ENCODE measurements around the gene PEDS1. TPM values are rescaled to one million over a fixed set of nuclear protein-coding genes. Genes with fewer than 3 reads are reported as not detected.

Gene PEDS1
- total RNA-seq, 1 donor from 2014 or later = 30.3 TPM

DNA sequence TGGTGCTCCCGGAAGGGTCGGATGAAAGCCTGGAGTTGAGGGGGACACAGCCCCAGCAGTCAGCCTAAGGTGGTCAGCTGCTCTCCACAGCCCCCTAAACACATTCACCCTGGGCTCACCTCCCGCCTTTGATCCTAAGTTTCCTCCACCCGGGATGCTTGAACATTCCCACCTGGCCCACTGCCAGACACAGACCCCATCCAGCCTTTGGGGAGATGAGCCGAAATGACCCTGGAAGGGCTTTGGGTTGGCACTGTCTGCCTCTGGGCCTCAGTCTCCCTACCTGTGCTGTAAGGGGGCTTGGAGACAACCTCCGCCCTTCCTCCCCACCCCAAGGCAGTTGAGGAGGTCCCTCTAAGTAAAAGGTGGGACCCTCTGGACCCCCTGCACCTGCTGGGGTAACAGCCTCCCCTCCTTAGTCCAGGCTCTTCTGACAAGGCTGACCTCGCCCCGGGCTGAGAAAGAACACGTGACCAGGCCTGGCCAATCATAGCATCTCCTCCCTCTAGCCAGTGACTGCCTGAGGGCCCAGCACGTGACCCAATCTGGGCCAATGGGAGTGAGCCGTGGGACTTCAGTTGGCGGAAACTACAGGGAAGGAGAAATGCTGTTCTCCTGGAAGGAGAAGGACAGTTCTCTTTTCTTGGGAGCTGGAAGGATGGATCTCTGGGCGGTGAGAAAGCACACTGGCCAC is 23.7 kb downstream of the PEDS1 start:
- no peaks in the 10 kb centered on the region for H3K27me3 Mint-ChIP-seq (ENCODE audit: low read depth)
- H3K9me3 Mint-ChIP-seq = no peaks in the 10 kb centered on the region
- H3K4me1 Mint-ChIP-seq = peaks cover 7% of the 10 kb centered on the region
- TF ChIP-seq, protein P1, sequence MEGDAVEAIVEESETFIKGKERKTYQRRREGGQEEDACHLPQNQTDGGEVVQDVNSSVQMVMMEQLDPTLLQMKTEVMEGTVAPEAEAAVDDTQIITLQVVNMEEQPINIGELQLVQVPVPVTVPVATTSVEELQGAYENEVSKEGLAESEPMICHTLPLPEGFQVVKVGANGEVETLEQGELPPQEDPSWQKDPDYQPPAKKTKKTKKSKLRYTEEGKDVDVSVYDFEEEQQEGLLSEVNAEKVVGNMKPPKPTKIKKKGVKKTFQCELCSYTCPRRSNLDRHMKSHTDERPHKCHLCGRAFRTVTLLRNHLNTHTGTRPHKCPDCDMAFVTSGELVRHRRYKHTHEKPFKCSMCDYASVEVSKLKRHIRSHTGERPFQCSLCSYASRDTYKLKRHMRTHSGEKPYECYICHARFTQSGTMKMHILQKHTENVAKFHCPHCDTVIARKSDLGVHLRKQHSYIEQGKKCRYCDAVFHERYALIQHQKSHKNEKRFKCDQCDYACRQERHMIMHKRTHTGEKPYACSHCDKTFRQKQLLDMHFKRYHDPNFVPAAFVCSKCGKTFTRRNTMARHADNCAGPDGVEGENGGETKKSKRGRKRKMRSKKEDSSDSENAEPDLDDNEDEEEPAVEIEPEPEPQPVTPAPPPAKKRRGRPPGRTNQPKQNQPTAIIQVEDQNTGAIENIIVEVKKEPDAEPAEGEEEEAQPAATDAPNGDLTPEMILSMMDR (IDR thresholded peaks at IDR 0.05; ENCODE audit: unreplicated experiment) = no peak
- peaks cover 37% of the 10 kb centered on the region for H3K36me3 Mint-ChIP-seq
- no peak overlapping the region for H3K4me3 Mint-ChIP-seq
- H3K27ac Mint-ChIP-seq = no peak overlapping the region
- no peak for DNase-seq (ENCODE audit: low spot score in 2 of 2, unreplicated experiment in 2 of 2)

DNA sequence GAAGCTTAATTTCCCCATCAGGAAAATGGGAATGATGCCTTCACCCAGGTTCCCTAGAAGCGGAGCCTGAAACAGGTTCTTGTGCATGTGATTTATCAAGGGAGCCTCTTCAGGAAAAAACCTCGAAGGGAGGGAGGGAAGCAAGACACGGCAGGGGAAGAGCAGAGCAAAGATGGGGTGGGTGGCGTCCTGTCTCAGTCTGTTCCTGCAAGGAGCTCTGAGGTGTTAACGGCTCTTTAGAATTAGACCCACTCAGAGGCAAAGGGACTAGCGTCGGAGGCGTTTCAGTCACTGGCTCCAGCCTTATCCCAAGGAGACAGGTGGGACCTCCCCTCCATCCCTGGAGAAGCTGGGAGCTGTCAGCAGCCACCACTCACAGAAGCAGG is 25.0 kb downstream of the PEDS1 start:
- H3K9me3 Mint-ChIP-seq = no peaks in the 10 kb centered on the region

DNA sequence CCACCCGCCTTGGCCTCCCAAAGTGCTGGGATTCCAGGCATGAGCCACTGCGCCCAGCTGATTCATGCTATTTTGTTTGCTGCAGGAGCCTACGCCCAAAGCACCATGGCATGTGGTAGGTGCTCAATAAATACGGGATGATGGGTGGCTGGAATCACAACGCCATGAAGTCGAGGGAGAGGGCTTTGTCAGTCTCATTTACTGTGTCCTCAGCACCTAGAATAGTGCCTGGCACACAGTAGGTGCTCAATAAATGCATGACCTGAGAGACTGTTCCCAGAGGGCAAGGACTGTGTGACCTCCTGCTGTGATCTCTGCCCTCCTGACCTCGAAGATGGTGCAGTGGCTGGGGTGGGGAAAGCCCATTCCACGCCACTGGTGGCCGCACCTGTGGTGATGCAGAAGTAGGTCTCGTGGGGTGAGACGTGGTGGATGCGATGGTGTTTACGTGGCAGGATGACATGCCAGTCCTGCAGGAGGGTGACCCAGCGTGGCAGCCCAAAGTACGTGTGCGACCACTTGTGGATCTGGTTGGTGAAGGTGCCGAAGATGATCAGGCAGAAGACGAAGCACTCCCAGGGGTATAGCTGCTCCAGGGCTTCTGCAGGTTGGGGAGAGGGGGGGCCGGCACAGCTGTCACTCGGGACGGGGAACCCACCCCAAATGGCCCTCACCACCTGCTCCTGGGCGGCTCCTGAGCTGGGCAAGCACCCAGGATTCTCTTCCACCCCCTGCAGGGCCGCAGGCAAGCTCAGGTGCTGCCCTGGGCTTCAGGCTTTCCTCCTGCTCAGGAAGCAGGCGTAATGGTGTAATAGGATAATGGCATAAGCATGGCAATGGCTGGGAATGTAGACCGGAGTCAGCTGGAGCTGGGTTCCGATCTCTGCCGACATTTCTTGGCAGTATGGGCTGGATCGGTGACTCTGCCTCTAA is 25.7 kb downstream of the PEDS1 start:
- Mint-ChIP-seq H3K4me1 (peaks cover 7% of the 10 kb centered on the region), H3K36me3 (peaks cover 52% of the 10 kb centered on the region), H3K27me3 (ENCODE audit: low read depth) (no peaks in the 10 kb centered on the region), H3K4me3 (no peak overlapping the region), H3K9me3 (no peaks in the 10 kb centered on the region), H3K27ac (no peak overlapping the region)
- TF ChIP-seq, protein P1 (IDR thresholded peaks at IDR 0.05; ENCODE audit: unreplicated experiment) = no peak
- DNase-seq (ENCODE audit: low spot score in 2 of 2, unreplicated experiment in 2 of 2) = no peak

More for the DNA sequence above, 25.0 kb downstream of the PEDS1 start:
- TF ChIP-seq, protein P1 (IDR thresholded peaks at IDR 0.05; ENCODE audit: unreplicated experiment) = no peak
- Mint-ChIP-seq H3K27ac (no peak overlapping the region), H3K27me3 (ENCODE audit: low read depth) (no peaks in the 10 kb centered on the region), H3K4me3 (no peak overlapping the region), H3K4me1 (peaks cover 7% of the 10 kb centered on the region), H3K36me3 (peaks cover 49% of the 10 kb centered on the region)
- no peak for DNase-seq (ENCODE audit: low spot score in 2 of 2, unreplicated experiment in 2 of 2)

DNA sequence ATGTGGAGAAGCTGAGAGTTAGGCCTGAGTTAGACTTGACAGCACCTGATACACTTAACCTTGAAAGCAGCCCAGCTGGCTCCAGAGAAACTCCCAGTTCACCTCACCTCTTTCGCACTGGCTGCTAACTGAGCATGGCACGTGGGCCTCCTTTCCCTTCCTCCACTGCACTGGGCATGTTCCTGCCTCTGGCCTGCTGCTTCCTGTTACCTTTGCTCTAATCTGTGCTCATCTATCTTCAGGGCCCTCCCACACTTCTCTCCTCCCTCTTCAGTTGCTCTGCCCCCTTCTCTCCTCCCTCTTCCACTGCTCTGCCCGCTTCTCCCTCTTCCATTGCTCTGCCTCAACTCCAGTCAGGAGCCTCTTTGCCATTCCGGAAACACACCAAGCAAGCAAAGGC is 26.9 kb downstream of the PEDS1 start:
- no peak for DNase-seq (ENCODE audit: low spot score in 2 of 2, unreplicated experiment in 2 of 2)
- Mint-ChIP-seq H3K27ac (peak overlapping the region; percentile 87), H3K36me3 (peaks cover 48% of the 10 kb centered on the region)

DNA sequence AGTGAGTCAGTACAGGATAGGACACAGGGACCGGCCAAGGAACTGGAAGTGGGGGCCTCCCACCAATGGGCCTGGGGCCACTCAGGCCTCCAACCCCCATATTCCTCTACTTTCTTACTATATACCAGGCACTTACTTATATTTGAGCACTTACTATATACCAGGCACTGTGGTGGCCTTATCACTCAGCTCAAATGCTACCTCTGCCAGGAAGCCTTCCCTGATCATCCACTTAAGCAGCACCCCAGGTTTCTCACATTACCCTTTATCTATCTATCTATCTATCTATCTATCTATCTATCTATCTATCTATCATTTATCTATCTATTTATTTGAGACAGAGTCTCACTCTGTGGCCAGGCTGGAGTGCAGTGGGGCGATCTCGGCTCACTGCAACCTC is 28.2 kb downstream of the PEDS1 start:
- peaks cover 7% of the 10 kb centered on the region for H3K4me1 Mint-ChIP-seq
- H3K27ac Mint-ChIP-seq = no peak overlapping the region
- peaks cover 39% of the 10 kb centered on the region for H3K36me3 Mint-ChIP-seq
- no peaks in the 10 kb centered on the region for H3K9me3 Mint-ChIP-seq
- no peak overlapping the region for H3K4me3 Mint-ChIP-seq
- TF ChIP-seq, protein P1 (IDR thresholded peaks at IDR 0.05; ENCODE audit: unreplicated experiment) = no peak
- DNase-seq (ENCODE audit: low spot score in 2 of 2, unreplicated experiment in 2 of 2) = no peak
- H3K27me3 Mint-ChIP-seq (ENCODE audit: low read depth) = no peaks in the 10 kb centered on the region

More for the DNA sequence above, 26.9 kb downstream of the PEDS1 start:
- H3K27me3 Mint-ChIP-seq (ENCODE audit: low read depth) = no peaks in the 10 kb centered on the region
- H3K4me3 Mint-ChIP-seq = no peak overlapping the region
- H3K4me1 Mint-ChIP-seq = peaks cover 7% of the 10 kb centered on the region
- TF ChIP-seq, protein P1 (IDR thresholded peaks at IDR 0.05; ENCODE audit: unreplicated experiment) = no peak
- H3K9me3 Mint-ChIP-seq = no peaks in the 10 kb centered on the region

All from mesothelial cell of epicardium (in vitro differentiated cells).